WI38 (cell line): ENCODE data around the gene ARFGEF3.

ENCODE experiments used
- H3K4me3 ChIP-seq: 2 replicates; pipeline ENCODE4 v1.5.1; 2011; ENCODE audit warnings: low read depth, mild to moderate bottlenecking, control low read depth, low read length
- TF ChIP-seq, protein P1 (sequence below): IDR thresholded peaks from 2 replicates; pipeline ENCODE4 v1.5.1; 2012; ENCODE audit warnings: low read depth, mild to moderate bottlenecking, control low read depth, low read length

ARFGEF3 gene

GRCh38 chr6:138386897-138387296 is 225.2 kb downstream of the ARFGEF3 start:
- TF ChIP-seq, protein P1, sequence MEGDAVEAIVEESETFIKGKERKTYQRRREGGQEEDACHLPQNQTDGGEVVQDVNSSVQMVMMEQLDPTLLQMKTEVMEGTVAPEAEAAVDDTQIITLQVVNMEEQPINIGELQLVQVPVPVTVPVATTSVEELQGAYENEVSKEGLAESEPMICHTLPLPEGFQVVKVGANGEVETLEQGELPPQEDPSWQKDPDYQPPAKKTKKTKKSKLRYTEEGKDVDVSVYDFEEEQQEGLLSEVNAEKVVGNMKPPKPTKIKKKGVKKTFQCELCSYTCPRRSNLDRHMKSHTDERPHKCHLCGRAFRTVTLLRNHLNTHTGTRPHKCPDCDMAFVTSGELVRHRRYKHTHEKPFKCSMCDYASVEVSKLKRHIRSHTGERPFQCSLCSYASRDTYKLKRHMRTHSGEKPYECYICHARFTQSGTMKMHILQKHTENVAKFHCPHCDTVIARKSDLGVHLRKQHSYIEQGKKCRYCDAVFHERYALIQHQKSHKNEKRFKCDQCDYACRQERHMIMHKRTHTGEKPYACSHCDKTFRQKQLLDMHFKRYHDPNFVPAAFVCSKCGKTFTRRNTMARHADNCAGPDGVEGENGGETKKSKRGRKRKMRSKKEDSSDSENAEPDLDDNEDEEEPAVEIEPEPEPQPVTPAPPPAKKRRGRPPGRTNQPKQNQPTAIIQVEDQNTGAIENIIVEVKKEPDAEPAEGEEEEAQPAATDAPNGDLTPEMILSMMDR = no peak
- no peak overlapping the region for H3K4me3 ChIP-seq

GRCh38 chr6:138387577-138388368 is 226.0 kb downstream of the ARFGEF3 start:
- no peak overlapping the region for H3K4me3 ChIP-seq
- TF ChIP-seq, protein P1 = no peak

- no peak overlapping the region for H3K4me3 ChIP-seq
- TF ChIP-seq, protein P1 = no peak
Measured at GRCh38 chr6:138389551-138389950, 227.8 kb downstream of the ARFGEF3 start.
